ENCODE data around the gene ATR. TPM values are rescaled to one million over a fixed set of nuclear protein-coding genes. Genes with fewer than 3 reads are reported as not detected.

Gene ATR
- total RNA-seq, 1 experiment from 2014 or later = 15.8 TPM

- no CpG with 5 or more reads among the region's 2 CpGs for WGBS (ENCODE audit: extremely low coverage, insufficient read length, low lambda C conversion rate)
- H3K27ac ChIP-seq (ENCODE audit: insufficient read length, low read depth, low read length) = no peak overlapping the region
- H3K79me2 ChIP-seq (ENCODE audit: insufficient read depth, low read length) = no peaks in the 10 kb centered on the region
- Mint-ChIP-seq H3K27me3 (ENCODE audit: low read depth) (no peaks in the 10 kb centered on the region), H3K36me3 (ENCODE audit: insufficient read depth in 1 of 3, low read depth in 3 of 3) (peaks cover 8 to 33% (median 32%) of the 10 kb centered on the region in 3 experiments; a peak in 6 of 7 replicates), H3K4me3 (no peak overlapping the region), H3K9me3 (no peaks in the 10 kb centered on the region), H3K4me1 (no peaks in the 10 kb centered on the region), H3K27ac (no peak overlapping the region)
- H4K8ac ChIP-seq (replicated peaks; ENCODE audit: insufficient read length, low read depth, low read length) = no peak overlapping the region
- no peak overlapping the region for H2BK15ac ChIP-seq (ENCODE audit: low read depth, low read length)
- no peaks in the 10 kb centered on the region for H4K20me1 ChIP-seq (ENCODE audit: control insufficient read depth, insufficient read depth, insufficient read length)
- H2AK5ac ChIP-seq (ENCODE audit: insufficient read length, low read length) = no peak overlapping the region
- H3K9me3 ChIP-seq (ENCODE audit: control insufficient read depth, low read depth, low read length) = no peaks in the 10 kb centered on the region
- no peak overlapping the region for H2BK120ac ChIP-seq (ENCODE audit: low read depth, low read length, poor library complexity, severe bottlenecking)
- H3K18ac ChIP-seq (ENCODE audit: insufficient read length, low read depth, low read length) = no peak overlapping the region
- no peak for DNase-seq
- no peak overlapping the region for H3K9ac ChIP-seq (ENCODE audit: extremely low read depth, insufficient read length, low read length)
- no peak overlapping the region for H4K91ac ChIP-seq (ENCODE audit: insufficient read length, low read depth, low read length)
- no peak overlapping the region for H3K23ac ChIP-seq (ENCODE audit: insufficient read length, low read depth, low read length)
- H3K56ac ChIP-seq (ENCODE audit: insufficient read length, low read depth, low read length) = no peak overlapping the region
- no peak overlapping the region for H2BK5ac ChIP-seq (ENCODE audit: insufficient read length, low read length)
- no peak for TF ChIP-seq CTCF (conservative IDR thresholded peaks at IDR 0.05)
- H3K4me2 ChIP-seq (ENCODE audit: insufficient read depth, insufficient read length, low read length) = no peak overlapping the region
- no peak overlapping the region for H3K14ac ChIP-seq (ENCODE audit: insufficient read depth, low read length)
- H3K27me3 ChIP-seq (ENCODE audit: insufficient read depth, low read length) = no peaks in the 10 kb centered on the region
- H3K79me1 ChIP-seq (ENCODE audit: insufficient read depth, low read depth, low read length, poor library complexity, severe bottlenecking) = no peaks in the 10 kb centered on the region
- H4K5ac ChIP-seq (ENCODE audit: insufficient read length, low read depth, low read length) = no peak overlapping the region
- H3K23me2 ChIP-seq (ENCODE audit: insufficient read length, low read depth, low read length, poor library complexity, severe bottlenecking) = no peaks in the 10 kb centered on the region
- H2BK20ac ChIP-seq (ENCODE audit: low read depth, low read length, poor library complexity, severe bottlenecking) = no peak overlapping the region
- H3K4ac ChIP-seq (ENCODE audit: low read depth, low read length) = no peak overlapping the region
- no peak overlapping the region for H2AFZ ChIP-seq (ENCODE audit: low read length)
- no peaks in the 10 kb centered on the region for H3K4me1 ChIP-seq (ENCODE audit: insufficient read depth, low read length)
- H2BK12ac ChIP-seq (ENCODE audit: insufficient read length, low read depth, low read length) = no peak overlapping the region
- no peak overlapping the region for H3T11ph ChIP-seq (ENCODE audit: low read length)
Observed at GRCh38 chr3:142500211-142500610, 78.3 kb downstream of the ATR start.

Data from H9 (cell line).